ENCODE measurements around the gene RYR2. TPM values are rescaled to one million over a fixed set of nuclear protein-coding genes. Genes with fewer than 3 reads are reported as not detected.
"Not testable (repeated sequence)": the region's sequence is repeated elsewhere in the genome, so short reads cannot be mapped to it uniquely, and the experiment has no call there.

Gene RYR2
- total RNA-seq, 2 experiments from 2014 or later, result not detected

- POLR2A ChIA-PET, result no interaction called here
- no peak for DNase-seq
- H3K9me3 Mint-ChIP-seq, result peaks cover 2% of the 10 kb centered on the region
- ATAC-seq (ENCODE audit: low read depth), result no peak
- H3K27me3 Mint-ChIP-seq, result no peaks in the 10 kb centered on the region
- H3K4me3 Mint-ChIP-seq, result no peak overlapping the region
- no peak overlapping the region for H3K27ac Mint-ChIP-seq
- H3K36me3 Mint-ChIP-seq, result no peaks in the 10 kb centered on the region
- no peaks in the 10 kb centered on the region for H3K4me1 Mint-ChIP-seq
These were observed 274.4 kb downstream of the RYR2 start for GRCh38 chr1:237316352-237316751.

DNA sequence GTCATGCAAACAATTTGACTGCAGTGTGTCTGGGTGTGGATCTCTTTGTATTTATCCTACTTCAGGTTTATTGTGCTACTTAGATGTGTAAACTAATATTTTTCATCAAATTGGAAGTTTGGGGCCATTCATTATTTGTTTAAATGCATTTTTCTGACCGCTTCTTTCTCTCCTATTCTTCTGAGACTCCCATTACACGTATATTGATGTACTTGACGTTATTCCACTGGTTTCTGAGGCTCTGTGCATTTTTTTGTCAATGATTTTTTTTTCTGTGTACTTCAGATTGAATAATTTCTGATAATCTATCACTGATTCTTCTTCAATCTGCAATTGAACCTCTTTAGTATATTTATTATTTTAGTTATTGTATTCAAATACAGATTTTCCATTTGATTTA, 276.8 kb downstream of the RYR2 start:
- DNase-seq (no peak), ATAC-seq (ENCODE audit: low read depth) (no peak)
- Mint-ChIP-seq H3K9me3 (no peaks in the 10 kb centered on the region), H3K27me3 (no peaks in the 10 kb centered on the region), H3K4me1 (no peaks in the 10 kb centered on the region), H3K36me3 (no peaks in the 10 kb centered on the region), H3K27ac (no peak overlapping the region), H3K4me3 (no peak overlapping the region)
- POLR2A ChIA-PET, result no interaction called here

GRCh38 chr1:237320890-237321289, 278.9 kb downstream of the RYR2 start:
- POLR2A ChIA-PET, result no interaction called here
- ATAC-seq (ENCODE audit: low read depth) (no peak), DNase-seq (no peak)
- H3K36me3 Mint-ChIP-seq, result no peaks in the 10 kb centered on the region
- H3K27ac Mint-ChIP-seq, result no peak overlapping the region
- no peak overlapping the region for H3K4me3 Mint-ChIP-seq
- H3K27me3 Mint-ChIP-seq, result no peaks in the 10 kb centered on the region
- no peaks in the 10 kb centered on the region for H3K9me3 Mint-ChIP-seq
- no peaks in the 10 kb centered on the region for H3K4me1 Mint-ChIP-seq

DNA sequence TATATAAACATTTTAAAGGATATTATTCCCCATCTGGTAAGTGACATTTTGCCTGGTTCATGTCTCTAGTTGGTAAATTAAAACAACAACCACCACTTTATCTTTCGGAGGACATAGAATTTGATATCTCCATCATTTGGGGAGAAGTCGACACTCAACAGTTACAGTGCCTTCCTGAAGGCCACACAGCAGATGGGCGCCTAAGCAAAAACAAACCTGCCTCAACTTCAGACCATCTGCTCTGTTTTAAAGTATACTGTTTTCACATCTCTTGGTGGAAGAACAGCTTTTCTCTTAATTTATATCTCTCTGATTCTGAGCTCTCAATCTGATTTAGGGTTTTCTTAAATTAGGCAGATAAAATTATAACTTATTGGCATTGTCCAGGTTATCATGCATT, 282.2 kb downstream of the RYR2 start:
- POLR2A ChIA-PET, result no interaction called here

DNA sequence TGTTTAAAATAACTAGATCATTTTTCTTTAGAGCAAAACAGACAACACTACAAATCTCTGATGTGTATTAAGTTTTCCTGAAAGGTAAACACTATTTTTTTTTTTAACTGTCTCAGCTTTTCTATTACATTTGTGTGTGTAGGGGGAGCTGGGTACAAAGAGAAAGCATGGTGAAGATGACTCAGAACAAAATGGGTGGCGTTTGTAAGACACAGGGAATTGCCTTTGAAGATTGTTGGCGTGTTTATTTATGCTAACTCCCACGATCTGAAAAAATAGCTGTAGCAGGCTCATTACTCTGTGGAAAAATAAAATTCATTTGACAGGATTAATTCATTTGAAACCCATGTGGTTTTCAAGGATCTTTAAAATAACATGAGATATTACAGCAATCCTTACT, 285.1 kb downstream of the RYR2 start:
- Mint-ChIP-seq H3K9me3 (no peaks in the 10 kb centered on the region), H3K4me1 (no peaks in the 10 kb centered on the region), H3K36me3 (no peaks in the 10 kb centered on the region), H3K4me3 (no peak overlapping the region), H3K27me3 (no peaks in the 10 kb centered on the region), H3K27ac (no peak overlapping the region)
- ATAC-seq (ENCODE audit: low read depth) (no peak), DNase-seq (no peak)
- POLR2A ChIA-PET, result no interaction called here

More for the DNA sequence above, 282.2 kb downstream of the RYR2 start:
- Mint-ChIP-seq H3K4me1 (no peaks in the 10 kb centered on the region), H3K9me3 (no peaks in the 10 kb centered on the region), H3K36me3 (no peaks in the 10 kb centered on the region), H3K27ac (no peak overlapping the region), H3K4me3 (no peak overlapping the region), H3K27me3 (no peaks in the 10 kb centered on the region)
- ATAC-seq (ENCODE audit: low read depth), result no peak
- DNase-seq, result no peak

GRCh38 chr1:237340892-237341291, 298.9 kb downstream of the RYR2 start:
- Mint-ChIP-seq H3K27me3 (no peaks in the 10 kb centered on the region), H3K27ac (no peak overlapping the region), H3K9me3 (peaks cover 1% of the 10 kb centered on the region), H3K4me3 (no peak overlapping the region), H3K36me3 (no peaks in the 10 kb centered on the region), H3K4me1 (no peaks in the 10 kb centered on the region)
- POLR2A ChIA-PET, result no interaction called here
- no peak for ATAC-seq (ENCODE audit: low read depth)
- no peak for DNase-seq

- Mint-ChIP-seq H3K27me3 (no peaks in the 10 kb centered on the region), H3K4me1 (no peaks in the 10 kb centered on the region), H3K9me3 (peaks cover 1% of the 10 kb centered on the region), H3K27ac (no peak overlapping the region), H3K36me3 (no peaks in the 10 kb centered on the region), H3K4me3 (no peak overlapping the region)
- POLR2A ChIA-PET, result no interaction called here
- DNase-seq, result no peak
- no peak for ATAC-seq (ENCODE audit: low read depth)
These were observed 299.4 kb downstream of the RYR2 start for GRCh38 chr1:237341391-237341790.

GRCh38 chr1:237342730-237343129, 300.7 kb downstream of the RYR2 start:
- no peak overlapping the region for H3K4me3 Mint-ChIP-seq
- no peaks in the 10 kb centered on the region for H3K4me1 Mint-ChIP-seq
- ATAC-seq (ENCODE audit: low read depth), result no peak
- no peak for DNase-seq
- no peaks in the 10 kb centered on the region for H3K36me3 Mint-ChIP-seq
- peaks cover 1% of the 10 kb centered on the region for H3K9me3 Mint-ChIP-seq
- no peaks in the 10 kb centered on the region for H3K27me3 Mint-ChIP-seq
- POLR2A ChIA-PET, result no interaction called here
- no peak overlapping the region for H3K27ac Mint-ChIP-seq

DNA sequence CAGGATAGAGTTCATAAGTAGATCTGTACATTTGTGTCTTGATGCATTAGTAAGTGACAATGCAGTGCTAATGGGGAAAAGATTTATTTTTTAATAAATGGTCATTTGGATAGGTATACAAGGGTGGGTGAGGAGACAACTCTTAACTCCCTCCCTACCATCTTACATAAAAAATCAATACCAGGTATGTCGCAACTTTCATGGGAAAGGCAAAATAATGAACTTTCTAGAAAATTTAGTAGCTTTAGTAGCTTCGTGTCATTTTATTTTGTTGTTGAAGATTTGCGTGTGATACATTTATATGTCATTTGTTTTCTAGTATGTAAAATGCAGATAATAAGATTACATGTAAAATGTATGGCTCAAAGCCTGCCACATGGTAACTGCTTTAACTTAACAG, 310.8 kb downstream of the RYR2 start:
- DNase-seq, result no peak
- no peak for ATAC-seq (ENCODE audit: low read depth)
- no peaks in the 10 kb centered on the region for H3K9me3 Mint-ChIP-seq
- no peak overlapping the region for H3K4me3 Mint-ChIP-seq
- POLR2A ChIA-PET, result no interaction called here
- peaks cover 2% of the 10 kb centered on the region for H3K27me3 Mint-ChIP-seq
- no peak overlapping the region for H3K27ac Mint-ChIP-seq
- no peaks in the 10 kb centered on the region for H3K36me3 Mint-ChIP-seq
- H3K4me1 Mint-ChIP-seq, result no peaks in the 10 kb centered on the region

- H3K4me1 Mint-ChIP-seq, result no peaks in the 10 kb centered on the region
- DNase-seq (no peak), ATAC-seq (ENCODE audit: low read depth) (no peak)
- peaks cover 2% of the 10 kb centered on the region for H3K27me3 Mint-ChIP-seq
- H3K4me3 Mint-ChIP-seq, result no peak overlapping the region
- H3K27ac Mint-ChIP-seq, result no peak overlapping the region
- POLR2A ChIA-PET, result no interaction called here
- H3K9me3 Mint-ChIP-seq, result no peaks in the 10 kb centered on the region
- no peaks in the 10 kb centered on the region for H3K36me3 Mint-ChIP-seq
These were observed 311.9 kb downstream of the RYR2 start for GRCh38 chr1:237353918-237354317.

GRCh38 chr1:237355022-237355421, 313.0 kb downstream of the RYR2 start:
- Mint-ChIP-seq H3K27ac (no peak overlapping the region), H3K9me3 (no peaks in the 10 kb centered on the region), H3K4me3 (no peak overlapping the region), H3K27me3 (peaks cover 2% of the 10 kb centered on the region), H3K4me1 (no peaks in the 10 kb centered on the region), H3K36me3 (no peaks in the 10 kb centered on the region)
- POLR2A ChIA-PET, result no interaction called here
- no peak for DNase-seq
- ATAC-seq (ENCODE audit: low read depth), result no peak

- DNase-seq, result no peak
- Mint-ChIP-seq H3K4me3 (no peak overlapping the region), H3K27ac (no peak overlapping the region), H3K36me3 (no peaks in the 10 kb centered on the region), H3K4me1 (no peaks in the 10 kb centered on the region), H3K27me3 (peaks cover 2% of the 10 kb centered on the region), H3K9me3 (no peaks in the 10 kb centered on the region)
- POLR2A ChIA-PET, result no interaction called here
- ATAC-seq (ENCODE audit: low read depth), result no peak
These were observed 316.6 kb downstream of the RYR2 start for GRCh38 chr1:237358555-237358954.

DNA sequence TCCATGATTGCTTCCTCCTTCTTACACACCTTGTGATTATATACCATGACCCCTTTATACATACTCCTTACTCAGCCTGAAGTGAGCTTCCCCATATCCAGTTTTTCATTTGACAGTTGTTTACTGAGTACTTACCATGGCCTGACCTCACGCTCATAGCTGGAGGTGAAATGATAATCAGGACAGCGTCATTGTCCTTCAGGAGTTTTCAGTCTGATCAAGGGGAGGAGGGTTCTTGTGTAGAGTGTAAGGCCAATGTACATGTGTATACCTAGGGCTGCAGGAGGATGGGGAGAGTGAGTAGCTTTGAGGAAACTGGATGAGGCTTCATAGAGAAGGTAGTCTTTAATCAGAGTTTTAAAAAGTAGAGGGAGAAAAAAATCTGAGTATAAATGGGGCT, 325.8 kb downstream of the RYR2 start:
- POLR2A ChIA-PET, result no interaction called here
- no peak for DNase-seq
- Mint-ChIP-seq H3K36me3 (no peaks in the 10 kb centered on the region), H3K27ac (no peak overlapping the region), H3K4me1 (no peaks in the 10 kb centered on the region), H3K4me3 (no peak overlapping the region), H3K27me3 (no peaks in the 10 kb centered on the region), H3K9me3 (no peaks in the 10 kb centered on the region)
- no peak for ATAC-seq (ENCODE audit: low read depth)

DNA sequence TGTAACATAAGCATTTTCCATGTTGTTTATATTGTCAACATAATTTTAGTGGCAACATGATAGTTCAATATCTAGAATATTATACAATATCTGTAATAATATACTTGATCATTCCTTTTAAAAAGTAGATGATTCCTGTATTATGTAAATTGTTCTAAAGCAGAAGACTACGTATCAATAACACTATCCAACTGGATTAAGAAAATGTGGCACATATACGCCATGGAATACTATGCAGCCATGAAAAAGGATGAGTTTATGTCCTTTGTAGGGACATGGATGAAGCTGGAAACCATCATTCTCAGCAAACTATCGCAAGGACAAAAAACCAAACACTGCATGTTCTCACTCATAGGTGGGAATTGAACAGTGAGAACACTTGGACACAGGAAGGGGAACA, 329.5 kb downstream of the RYR2 start:
- H3K9me3 Mint-ChIP-seq; DNase-seq; H3K36me3 Mint-ChIP-seq; ATAC-seq (ENCODE audit: low read depth); H3K4me1 Mint-ChIP-seq; H3K4me3 Mint-ChIP-seq; POLR2A ChIA-PET; H3K27me3 Mint-ChIP-seq; H3K27ac Mint-ChIP-seq: not testable (repeated sequence)

DNA sequence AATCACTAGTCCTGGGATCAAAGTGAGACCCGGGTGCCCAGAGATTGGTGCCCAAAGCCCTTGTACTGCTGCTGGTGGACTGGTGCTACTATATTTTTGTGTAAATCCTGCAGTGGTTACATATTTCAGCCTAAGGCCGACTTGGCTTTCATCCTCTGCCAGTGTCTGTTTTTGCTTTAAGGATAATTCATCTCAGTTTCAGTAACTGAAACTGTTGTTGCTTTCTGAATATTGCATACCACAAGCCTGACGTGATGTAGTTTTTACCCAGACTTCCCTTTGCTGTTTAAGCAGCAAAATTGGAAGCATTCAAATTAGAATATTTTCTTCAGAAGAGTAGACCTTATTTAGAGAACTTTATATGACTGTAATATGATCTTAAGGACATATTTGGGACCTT, 341.8 kb downstream of the RYR2 start:
- H3K36me3 Mint-ChIP-seq, result no peaks in the 10 kb centered on the region
- POLR2A ChIA-PET, result no interaction called here
- no peak overlapping the region for H3K27ac Mint-ChIP-seq
- no peak for DNase-seq
- H3K4me3 Mint-ChIP-seq, result no peak overlapping the region
- H3K9me3 Mint-ChIP-seq, result no peaks in the 10 kb centered on the region
- ATAC-seq (ENCODE audit: low read depth), result no peak
- H3K27me3 Mint-ChIP-seq, result no peaks in the 10 kb centered on the region
- no peaks in the 10 kb centered on the region for H3K4me1 Mint-ChIP-seq

Data from activated naive CD8-positive, alpha-beta T cell treated with anti-CD3 and anti-CD28 coated beads, Interleukin-2, amount 10 ng/mL, durations not matched to agents 7 days and 5 days (primary cell).